Coronary artery (tissue), 2 donors: ENCODE results near the gene TNP2.
A peak's percentile ranks its signal among the peaks of the same experiment; 100 is the strongest.

ENCODE experiments used
- DNase-seq: peaks from one replicate; pipeline ENCODE4 v3.0.0-alpha.2; 2017; ENCODE audit warnings: low spot score
- H3K27ac ChIP-seq, 2 donors: fragments of 200-600 bp; sonication (generic); one replicate each; pipeline ENCODE4 v1.5.1; 2016 to 2019
- H3K4me3 ChIP-seq: fragments of 200-600 bp; sonication (generic); 2 replicates; pipeline ENCODE4 v1.5.1; 2016; ENCODE audit warnings: mild to moderate bottlenecking, moderate library complexity
- TF ChIP-seq, protein P1 (sequence below): fragments of 200-600 bp; sonication (generic); IDR thresholded peaks from one replicate; pipeline ENCODE4 v1.5.1; 2019; ENCODE audit warnings: antibody characterized with exemption

The TNP2 gene

DNA sequence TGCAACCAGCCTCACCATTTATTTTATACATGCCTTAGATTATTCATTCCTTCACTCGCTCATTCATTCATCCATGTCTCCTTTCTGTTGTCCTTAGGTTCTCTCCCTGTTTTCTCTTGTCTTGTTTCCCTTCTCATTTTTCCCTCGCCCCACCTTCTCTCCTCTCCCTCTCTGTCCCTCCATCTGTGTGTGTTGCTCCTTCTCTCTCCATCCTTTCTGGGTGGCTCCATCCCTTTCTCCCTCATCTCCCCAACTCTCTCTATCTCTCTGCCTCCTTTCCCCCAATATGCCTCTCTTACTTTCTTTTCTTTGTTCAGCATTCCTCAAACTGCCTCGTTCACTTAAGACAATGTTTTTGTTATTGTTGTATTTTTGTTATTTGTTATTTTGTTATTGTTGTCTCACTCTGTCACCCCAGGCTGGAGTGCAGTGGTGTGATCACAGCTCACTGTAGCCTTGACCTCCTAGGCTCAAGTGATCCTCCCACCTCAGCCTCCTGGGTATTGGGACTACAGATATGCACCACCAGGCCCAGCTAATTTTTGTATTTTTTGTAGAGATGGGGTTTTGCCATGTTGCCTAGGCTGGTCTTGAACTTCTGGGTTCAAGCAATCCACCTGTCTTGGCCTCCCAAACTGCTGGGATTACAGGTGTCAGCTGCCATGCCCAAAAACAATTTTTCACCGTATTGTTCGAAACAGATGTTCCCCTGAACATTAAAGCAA, 27.5 kb downstream of the TNP2 start:
- Histone ChIP-seq H3K4me3 (no peak overlapping the region), H3K27ac (no peak overlapping the region)
- TF ChIP-seq, protein P1, sequence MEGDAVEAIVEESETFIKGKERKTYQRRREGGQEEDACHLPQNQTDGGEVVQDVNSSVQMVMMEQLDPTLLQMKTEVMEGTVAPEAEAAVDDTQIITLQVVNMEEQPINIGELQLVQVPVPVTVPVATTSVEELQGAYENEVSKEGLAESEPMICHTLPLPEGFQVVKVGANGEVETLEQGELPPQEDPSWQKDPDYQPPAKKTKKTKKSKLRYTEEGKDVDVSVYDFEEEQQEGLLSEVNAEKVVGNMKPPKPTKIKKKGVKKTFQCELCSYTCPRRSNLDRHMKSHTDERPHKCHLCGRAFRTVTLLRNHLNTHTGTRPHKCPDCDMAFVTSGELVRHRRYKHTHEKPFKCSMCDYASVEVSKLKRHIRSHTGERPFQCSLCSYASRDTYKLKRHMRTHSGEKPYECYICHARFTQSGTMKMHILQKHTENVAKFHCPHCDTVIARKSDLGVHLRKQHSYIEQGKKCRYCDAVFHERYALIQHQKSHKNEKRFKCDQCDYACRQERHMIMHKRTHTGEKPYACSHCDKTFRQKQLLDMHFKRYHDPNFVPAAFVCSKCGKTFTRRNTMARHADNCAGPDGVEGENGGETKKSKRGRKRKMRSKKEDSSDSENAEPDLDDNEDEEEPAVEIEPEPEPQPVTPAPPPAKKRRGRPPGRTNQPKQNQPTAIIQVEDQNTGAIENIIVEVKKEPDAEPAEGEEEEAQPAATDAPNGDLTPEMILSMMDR = no peak
- no peak for DNase-seq

DNA sequence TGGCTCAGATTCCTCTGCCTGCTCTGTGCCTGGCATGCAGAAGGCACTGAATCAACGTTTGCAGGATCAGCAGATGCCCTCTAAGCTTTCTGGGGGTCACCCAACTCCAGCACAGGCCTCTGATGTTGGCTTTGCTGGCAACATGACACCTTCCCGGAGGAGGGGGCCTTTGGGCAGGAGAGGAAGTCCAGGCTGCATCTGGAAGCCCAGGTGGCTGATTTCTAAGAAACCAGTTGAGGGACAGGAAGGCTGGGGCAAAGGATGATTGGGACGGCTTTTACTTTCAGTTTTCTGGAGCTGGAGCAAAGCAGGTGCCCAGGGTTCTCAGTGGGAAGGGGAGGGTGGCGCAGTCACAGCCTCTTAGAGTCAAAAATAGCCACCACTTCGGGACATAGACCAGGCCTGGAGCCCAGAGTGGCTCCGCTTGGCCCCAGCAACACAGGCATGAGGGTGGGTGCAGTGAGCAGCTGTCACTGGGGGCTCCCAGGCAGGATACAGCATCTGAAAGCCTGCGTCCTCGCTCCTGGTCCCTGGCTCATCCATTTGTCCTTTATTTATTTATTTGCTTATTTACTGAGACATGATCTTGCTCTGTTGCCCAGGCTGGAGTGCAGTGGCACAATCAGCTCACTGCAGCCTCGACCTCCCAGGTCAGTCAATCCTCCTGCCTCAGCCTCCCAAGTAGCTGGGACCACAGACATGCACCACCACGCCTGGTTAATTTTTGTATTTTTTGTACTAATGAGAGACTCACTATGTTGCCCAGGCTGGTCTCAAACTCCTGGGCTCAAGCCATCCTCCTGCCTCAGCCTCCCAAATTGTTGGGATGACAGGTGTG, 28.3 kb downstream of the TNP2 start:
- TF ChIP-seq, protein P1 = no peak
- Histone ChIP-seq H3K27ac (peak overlapping the region in 1 of 2 donors; percentile 32), H3K4me3 (peak overlapping the region; percentile 10)
- no peak for DNase-seq

DNA sequence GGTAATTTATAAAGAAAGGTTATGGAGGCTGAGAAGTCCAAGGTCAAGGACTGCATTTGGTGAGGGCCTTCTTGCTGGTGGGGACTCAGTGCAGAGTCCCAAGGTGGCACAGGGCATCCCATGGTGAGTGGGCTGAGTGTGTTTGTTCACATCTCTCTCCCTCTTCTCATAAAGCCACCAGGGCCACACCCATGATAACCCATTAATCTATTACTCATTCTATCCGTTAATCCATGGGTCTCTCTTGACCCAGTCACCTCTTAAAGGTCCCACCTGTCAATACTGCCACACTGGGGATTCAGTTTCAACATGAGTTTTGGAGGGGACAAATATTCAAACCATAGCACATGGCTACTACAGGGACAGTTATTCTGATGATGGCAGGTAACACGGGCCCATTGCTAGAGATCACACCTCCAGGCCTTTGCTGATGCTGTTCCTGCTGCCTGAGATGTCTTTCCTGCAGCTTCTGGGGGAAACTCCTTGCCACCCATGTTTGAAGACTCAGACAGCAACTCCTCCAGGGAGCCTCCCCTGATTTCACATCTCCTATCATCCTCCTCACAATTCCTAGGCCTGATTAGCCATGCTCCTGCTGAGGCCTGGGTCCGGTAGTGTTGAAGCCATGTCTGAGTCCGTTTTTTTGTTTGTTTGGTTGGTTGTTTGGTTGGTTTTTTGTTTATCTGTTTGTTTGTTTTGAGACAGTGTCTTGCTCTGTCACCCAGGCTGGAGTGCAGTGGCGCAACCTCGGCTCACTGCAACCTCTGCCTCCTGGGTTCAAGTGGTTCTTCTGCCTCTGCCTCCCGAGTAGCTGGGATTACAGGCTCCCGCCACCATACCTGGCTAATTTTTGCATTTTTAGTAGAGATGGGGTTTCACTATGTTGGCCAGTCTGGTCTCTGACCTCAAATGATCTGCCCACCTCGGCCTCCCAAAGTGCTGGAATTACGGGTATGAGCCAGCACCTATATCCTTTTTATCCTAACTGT, 29.2 kb downstream of the TNP2 start:
- no peak for DNase-seq
- no peak overlapping the region for H3K4me3 ChIP-seq
- TF ChIP-seq, protein P1 = no peak
- H3K27ac ChIP-seq = no peak overlapping the region

DNA sequence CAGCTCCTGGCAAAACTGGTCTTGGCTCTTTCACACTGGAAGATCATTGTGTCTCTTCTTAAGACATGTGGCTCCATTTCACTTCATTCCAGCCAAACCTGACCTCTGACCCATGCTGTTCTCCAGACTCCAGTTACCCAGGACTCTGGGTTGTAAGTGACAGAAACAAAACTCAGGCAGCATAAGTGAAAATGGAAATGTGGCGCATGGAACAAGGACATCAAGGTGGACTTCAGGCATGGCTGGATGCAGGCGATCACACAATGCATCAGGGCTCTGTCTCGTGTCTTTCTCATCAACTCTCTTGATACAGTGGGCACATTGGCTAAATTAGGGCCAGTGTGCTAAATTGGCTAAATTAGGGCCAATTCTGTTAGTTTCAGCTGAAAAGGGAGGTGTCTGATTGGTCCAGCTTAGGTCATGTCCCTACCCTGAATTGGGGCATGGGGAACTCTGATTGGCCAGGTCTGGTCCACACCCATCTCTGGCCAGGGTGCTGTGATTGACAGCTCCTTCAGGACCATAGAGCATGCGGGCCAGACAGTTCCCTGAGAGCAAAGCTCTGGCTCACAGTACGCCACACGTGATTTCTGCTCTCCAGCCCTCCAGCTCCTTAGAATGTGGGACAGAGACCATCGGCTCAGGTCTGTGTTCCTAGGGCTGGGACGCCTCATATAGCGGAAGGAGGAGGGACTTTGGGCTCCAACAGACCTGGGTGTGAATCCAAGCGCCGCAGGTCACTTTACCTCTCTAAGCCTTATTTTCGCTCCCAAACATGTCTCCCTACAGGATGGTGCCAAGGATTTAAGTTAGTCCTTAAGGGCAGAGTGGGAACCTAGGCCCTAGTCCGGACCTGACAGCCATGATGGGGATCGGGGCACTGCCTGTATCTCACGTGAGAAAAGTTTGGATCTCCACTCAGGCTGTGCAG, 30.6 kb downstream of the TNP2 start:
- no peak overlapping the region for H3K27ac ChIP-seq
- no peak overlapping the region for H3K4me3 ChIP-seq
- TF ChIP-seq, protein P1 = no peak
- no peak for DNase-seq

DNA sequence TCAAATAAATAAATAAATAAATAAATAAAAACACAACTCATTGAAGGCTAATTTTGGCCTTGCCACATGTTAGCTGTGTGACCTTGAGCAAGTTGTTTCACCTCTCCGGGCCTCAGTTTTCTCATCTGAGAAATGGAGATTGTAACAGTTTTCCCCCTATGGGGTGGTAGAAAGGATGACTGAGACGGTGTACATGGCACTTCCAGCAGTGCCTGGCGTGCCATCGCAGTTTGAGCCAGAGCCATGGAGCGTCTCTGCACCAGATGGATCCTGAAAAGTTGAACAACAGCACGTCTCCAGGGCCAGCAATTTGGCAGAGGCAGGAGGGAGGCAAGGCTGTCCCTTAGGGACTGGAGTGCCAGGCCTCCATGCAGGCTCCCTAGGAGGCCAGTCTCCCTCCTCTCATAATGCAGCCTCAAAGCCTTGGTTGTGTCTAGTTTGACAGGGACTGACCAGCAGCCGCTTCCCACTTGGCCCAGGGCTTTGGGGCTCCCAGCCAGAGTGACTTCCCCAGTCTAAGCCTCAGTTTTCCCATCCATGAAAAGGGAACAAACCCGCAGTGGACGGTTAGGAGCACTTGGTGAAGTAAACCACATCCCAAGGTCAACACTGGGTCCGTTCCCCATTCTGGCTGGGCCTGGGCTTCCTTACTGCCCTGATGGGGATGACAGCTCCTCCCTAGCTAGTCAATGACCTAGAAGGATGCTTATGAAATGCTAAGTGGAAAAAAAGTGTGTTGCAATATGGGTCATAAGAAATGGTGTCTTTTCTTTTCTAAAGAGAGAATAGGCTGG, 32.5 kb downstream of the TNP2 start:
- DNase-seq = no peak
- TF ChIP-seq, protein P1 = no peak
- no peak overlapping the region for H3K4me3 ChIP-seq
- no peak overlapping the region for H3K27ac ChIP-seq
